Osteocyte (in vitro differentiated cells): ENCODE measurements around the gene AVPI1. TPM values are rescaled to one million over a fixed set of nuclear protein-coding genes. Genes with fewer than 3 reads are reported as not detected.
A peak's percentile ranks its signal among the peaks of the same experiment; 100 is the strongest.

Experiments
- DNase-seq: peaks from one replicate; pipeline ENCODE4 v3.0.0; 2021; ENCODE audit warnings: mixed read lengths; ENCODE audit not compliant: unreplicated experiment; ENCODE audit errors: extremely low spot score
- H3K27ac Mint-ChIP-seq: one replicate; pipeline ENCODE4 v1.8.0; 2021; ENCODE audit warnings: mild to moderate bottlenecking, mixed read lengths; ENCODE audit not compliant: unreplicated experiment
- H3K27me3 Mint-ChIP-seq: one replicate; pipeline ENCODE4 v1.8.0; 2021; ENCODE audit warnings: mixed read lengths; ENCODE audit not compliant: unreplicated experiment
- H3K36me3 Mint-ChIP-seq: one replicate; pipeline ENCODE4 v1.8.0; 2021; ENCODE audit warnings: mixed read lengths; ENCODE audit not compliant: unreplicated experiment
- H3K4me1 Mint-ChIP-seq: one replicate; pipeline ENCODE4 v1.8.0; 2021; ENCODE audit warnings: mixed read lengths; ENCODE audit not compliant: unreplicated experiment
- H3K4me3 Mint-ChIP-seq: one replicate; pipeline ENCODE4 v1.8.0; 2021; ENCODE audit warnings: mild to moderate bottlenecking, moderate library complexity, mixed read lengths; ENCODE audit not compliant: unreplicated experiment
- H3K9me3 Mint-ChIP-seq: one replicate; pipeline ENCODE4 v1.8.0; 2021; ENCODE audit warnings: mixed read lengths; ENCODE audit not compliant: unreplicated experiment
- total RNA-seq: library from RNA; stranded (reverse); gene quantifications from 2 replicates; pipeline ENCODE4 v1.2.1, GENCODE V29; 2021
- TF ChIP-seq, protein P1 (sequence below): fragments of 200-600 bp; sonication (generic); IDR thresholded peaks from 2 replicates; pipeline ENCODE4 v1.5.0; 2021; ENCODE audit warnings: antibody characterized with exemption, mild to moderate bottlenecking, moderate library complexity

The AVPI1 gene
- total RNA-seq, 1 donor from 2014 or later: 5.7 TPM

GRCh38 chr10:97731346-97732051 lies 44.5 kb upstream of the AVPI1 start:
- TF ChIP-seq, protein P1, sequence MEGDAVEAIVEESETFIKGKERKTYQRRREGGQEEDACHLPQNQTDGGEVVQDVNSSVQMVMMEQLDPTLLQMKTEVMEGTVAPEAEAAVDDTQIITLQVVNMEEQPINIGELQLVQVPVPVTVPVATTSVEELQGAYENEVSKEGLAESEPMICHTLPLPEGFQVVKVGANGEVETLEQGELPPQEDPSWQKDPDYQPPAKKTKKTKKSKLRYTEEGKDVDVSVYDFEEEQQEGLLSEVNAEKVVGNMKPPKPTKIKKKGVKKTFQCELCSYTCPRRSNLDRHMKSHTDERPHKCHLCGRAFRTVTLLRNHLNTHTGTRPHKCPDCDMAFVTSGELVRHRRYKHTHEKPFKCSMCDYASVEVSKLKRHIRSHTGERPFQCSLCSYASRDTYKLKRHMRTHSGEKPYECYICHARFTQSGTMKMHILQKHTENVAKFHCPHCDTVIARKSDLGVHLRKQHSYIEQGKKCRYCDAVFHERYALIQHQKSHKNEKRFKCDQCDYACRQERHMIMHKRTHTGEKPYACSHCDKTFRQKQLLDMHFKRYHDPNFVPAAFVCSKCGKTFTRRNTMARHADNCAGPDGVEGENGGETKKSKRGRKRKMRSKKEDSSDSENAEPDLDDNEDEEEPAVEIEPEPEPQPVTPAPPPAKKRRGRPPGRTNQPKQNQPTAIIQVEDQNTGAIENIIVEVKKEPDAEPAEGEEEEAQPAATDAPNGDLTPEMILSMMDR: peak; percentile 91
- no peak for DNase-seq
- Mint-ChIP-seq H3K4me3 (no peak overlapping the region), H3K36me3 (no peaks in the 10 kb centered on the region), H3K9me3 (no peaks in the 10 kb centered on the region), H3K4me1 (peaks cover 4% of the 10 kb centered on the region), H3K27me3 (no peaks in the 10 kb centered on the region), H3K27ac (no peak overlapping the region)

GRCh38 chr10:97729014-97729413 lies 42.0 kb upstream of the AVPI1 start:
- TF ChIP-seq, protein P1: no peak
- no peak overlapping the region for H3K4me3 Mint-ChIP-seq
- peaks cover 6% of the 10 kb centered on the region for H3K4me1 Mint-ChIP-seq
- H3K27me3 Mint-ChIP-seq: no peaks in the 10 kb centered on the region
- H3K9me3 Mint-ChIP-seq: no peaks in the 10 kb centered on the region
- H3K36me3 Mint-ChIP-seq: no peaks in the 10 kb centered on the region
- no peak for DNase-seq
- no peak overlapping the region for H3K27ac Mint-ChIP-seq

DNA sequence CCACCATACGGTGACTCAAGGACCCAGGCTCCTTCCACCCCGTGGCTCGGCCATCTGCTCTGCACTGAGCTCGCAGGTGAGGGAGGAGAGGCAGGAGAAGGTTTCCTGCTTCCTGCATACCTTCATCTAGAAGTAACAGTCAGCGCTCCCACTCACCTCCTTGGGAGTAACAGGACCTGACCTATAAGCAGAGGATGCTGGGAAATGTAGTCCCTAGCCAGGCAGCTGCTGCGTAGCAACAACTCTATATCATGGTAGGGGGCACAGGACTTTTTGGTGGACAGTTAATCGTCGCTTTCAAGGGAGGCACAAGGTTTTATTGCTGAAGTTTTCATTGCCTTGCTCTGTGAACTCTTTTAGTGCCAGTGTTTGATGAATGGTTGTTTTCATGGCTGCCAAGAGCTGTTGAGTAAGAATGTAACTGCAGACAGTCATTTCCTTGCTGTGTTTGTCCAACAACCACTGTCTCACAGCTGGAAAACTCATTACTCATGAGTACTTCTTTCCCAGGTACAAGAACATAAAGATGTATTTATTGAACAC lies 39.7 kb upstream of the AVPI1 start:
- Mint-ChIP-seq H3K36me3 (peaks cover 4% of the 10 kb centered on the region), H3K27ac (no peak overlapping the region), H3K9me3 (no peaks in the 10 kb centered on the region), H3K4me1 (peaks cover 6% of the 10 kb centered on the region), H3K27me3 (no peaks in the 10 kb centered on the region), H3K4me3 (no peak overlapping the region)
- TF ChIP-seq, protein P1: no peak
- no peak for DNase-seq

- TF ChIP-seq, protein P1: no peak
- no peaks in the 10 kb centered on the region for H3K9me3 Mint-ChIP-seq
- H3K4me1 Mint-ChIP-seq: peaks cover 2% of the 10 kb centered on the region
- no peak overlapping the region for H3K4me3 Mint-ChIP-seq
- no peaks in the 10 kb centered on the region for H3K27me3 Mint-ChIP-seq
- no peak overlapping the region for H3K27ac Mint-ChIP-seq
- peaks cover 10% of the 10 kb centered on the region for H3K36me3 Mint-ChIP-seq
- DNase-seq: no peak
These were observed 37.4 kb upstream of the AVPI1 start for GRCh38 chr10:97724341-97724941.

DNA sequence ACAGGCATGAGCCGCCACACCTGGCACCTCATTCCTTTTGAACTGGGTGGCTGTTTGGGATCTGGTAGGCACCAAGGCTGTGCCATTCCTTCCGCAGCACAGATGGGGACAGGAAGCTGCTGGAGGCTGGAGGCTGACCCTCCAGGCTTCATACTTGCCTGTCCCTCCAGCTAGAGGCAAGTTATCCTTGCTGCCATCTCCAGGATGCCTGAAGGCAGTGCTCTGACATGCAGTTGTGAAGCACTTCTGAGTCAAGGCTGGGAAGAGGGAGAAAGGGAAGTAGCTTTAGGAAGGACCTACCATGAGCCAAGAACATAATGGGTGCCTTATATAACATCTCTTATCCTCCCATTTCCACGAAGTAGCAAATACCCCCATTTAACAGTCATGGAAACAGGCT lies 36.0 kb upstream of the AVPI1 start:
- TF ChIP-seq, protein P1: no peak
- Mint-ChIP-seq H3K9me3 (no peaks in the 10 kb centered on the region), H3K4me3 (no peak overlapping the region), H3K4me1 (peaks cover 11% of the 10 kb centered on the region), H3K36me3 (peaks cover 17% of the 10 kb centered on the region), H3K27me3 (no peaks in the 10 kb centered on the region), H3K27ac (no peak overlapping the region)
- DNase-seq: no peak
